ENCODE results near the gene MTHFD2L.

The MTHFD2L gene

GRCh38 chr4:74329307-74329706 lies 171.4 kb downstream of the MTHFD2L start:
- no peaks in the 10 kb centered on the region for H3K79me2 ChIP-seq (ENCODE audit: insufficient read depth, low read depth)
- TF ChIP-seq CTCF (conservative IDR thresholded peaks at IDR 0.05; ENCODE audit: low read depth, low read length) = no peak
- H3K27me3 ChIP-seq (ENCODE audit: insufficient read depth, low read depth) = no peaks in the 10 kb centered on the region
- H3K36me3 ChIP-seq (ENCODE audit: insufficient read depth) = no peaks in the 10 kb centered on the region
- H2AFZ ChIP-seq (ENCODE audit: low read depth) = no peak overlapping the region
- no peak overlapping the region for H3K27ac ChIP-seq
- no peak overlapping the region for H3K4me3 ChIP-seq (IDR thresholded peaks at IDR 0.05; ENCODE audit: insufficient read depth, low read depth, low read length)
- no peak overlapping the region for H3K9ac ChIP-seq
- H3K4me2 ChIP-seq = no peak overlapping the region
- H4K20me1 ChIP-seq (ENCODE audit: insufficient read depth) = no peaks in the 10 kb centered on the region
- H3K4me1 ChIP-seq (ENCODE audit: low read depth, poor library complexity, severe bottlenecking) = peaks cover 17% of the 10 kb centered on the region

- no peaks in the 10 kb centered on the region for H3K36me3 ChIP-seq (ENCODE audit: insufficient read depth)
- H3K4me2 ChIP-seq = no peak overlapping the region
- no peaks in the 10 kb centered on the region for H3K79me2 ChIP-seq (ENCODE audit: insufficient read depth, low read depth)
- H3K4me3 ChIP-seq (IDR thresholded peaks at IDR 0.05; ENCODE audit: insufficient read depth, low read depth, low read length) = no peak overlapping the region
- no peak for TF ChIP-seq CTCF (conservative IDR thresholded peaks at IDR 0.05; ENCODE audit: low read depth, low read length)
- peaks cover 7% of the 10 kb centered on the region for H3K4me1 ChIP-seq (ENCODE audit: low read depth, poor library complexity, severe bottlenecking)
- H3K27me3 ChIP-seq (ENCODE audit: insufficient read depth, low read depth) = no peaks in the 10 kb centered on the region
- no peak overlapping the region for H3K27ac ChIP-seq
- no peak overlapping the region for H3K9ac ChIP-seq
- H4K20me1 ChIP-seq (ENCODE audit: insufficient read depth) = no peaks in the 10 kb centered on the region
- no peak overlapping the region for H2AFZ ChIP-seq (ENCODE audit: low read depth)
Measured at GRCh38 chr4:74330295-74330750, 172.4 kb downstream of the MTHFD2L start.

- no peaks in the 10 kb centered on the region for H3K27me3 ChIP-seq (ENCODE audit: insufficient read depth, low read depth)
- no peak overlapping the region for H3K27ac ChIP-seq
- no peaks in the 10 kb centered on the region for H3K79me2 ChIP-seq (ENCODE audit: insufficient read depth, low read depth)
- H4K20me1 ChIP-seq (ENCODE audit: insufficient read depth) = no peaks in the 10 kb centered on the region
- no peaks in the 10 kb centered on the region for H3K36me3 ChIP-seq (ENCODE audit: insufficient read depth)
- no peaks in the 10 kb centered on the region for H3K4me1 ChIP-seq (ENCODE audit: low read depth, poor library complexity, severe bottlenecking)
- H2AFZ ChIP-seq (ENCODE audit: low read depth) = no peak overlapping the region
- H3K4me3 ChIP-seq (IDR thresholded peaks at IDR 0.05; ENCODE audit: insufficient read depth, low read depth, low read length) = no peak overlapping the region
- H3K4me2 ChIP-seq = no peak overlapping the region
- no peak for TF ChIP-seq CTCF (conservative IDR thresholded peaks at IDR 0.05; ENCODE audit: low read depth, low read length)
- no peak overlapping the region for H3K9ac ChIP-seq
Measured at GRCh38 chr4:74331252-74331651, 173.3 kb downstream of the MTHFD2L start.

GRCh38 chr4:74331944-74332343 lies 174.0 kb downstream of the MTHFD2L start:
- Histone ChIP-seq H3K79me2 (ENCODE audit: insufficient read depth, low read depth) (no peaks in the 10 kb centered on the region), H2AFZ (ENCODE audit: low read depth) (no peak overlapping the region), H3K4me2 (no peak overlapping the region), H3K4me1 (ENCODE audit: low read depth, poor library complexity, severe bottlenecking) (no peaks in the 10 kb centered on the region), H3K4me3 (IDR thresholded peaks at IDR 0.05; ENCODE audit: insufficient read depth, low read depth, low read length) (no peak overlapping the region), H3K36me3 (ENCODE audit: insufficient read depth) (no peaks in the 10 kb centered on the region), H3K27me3 (ENCODE audit: insufficient read depth, low read depth) (no peaks in the 10 kb centered on the region), H3K9ac (no peak overlapping the region), H4K20me1 (ENCODE audit: insufficient read depth) (no peaks in the 10 kb centered on the region), H3K27ac (no peak overlapping the region)
- TF ChIP-seq CTCF (conservative IDR thresholded peaks at IDR 0.05; ENCODE audit: low read depth, low read length) = no peak
